DMS53 treated with DMSO at 0.1 percent for 48 hours (cell line): Measurements from ENCODE around the gene LCN12.
A peak's percentile ranks its signal among the peaks of the same experiment; 100 is the strongest.
"Not testable (repeated sequence)": the region's sequence is repeated elsewhere in the genome, so short reads cannot be mapped to it uniquely, and the experiment has no call there.

ENCODE experiments used
- DNase-seq: peaks from one replicate; lab custom pipeline; 2025; ENCODE audit not compliant: unreplicated experiment; lab: John Stamatoyannopoulos, UW

LCN12 gene

DNA sequence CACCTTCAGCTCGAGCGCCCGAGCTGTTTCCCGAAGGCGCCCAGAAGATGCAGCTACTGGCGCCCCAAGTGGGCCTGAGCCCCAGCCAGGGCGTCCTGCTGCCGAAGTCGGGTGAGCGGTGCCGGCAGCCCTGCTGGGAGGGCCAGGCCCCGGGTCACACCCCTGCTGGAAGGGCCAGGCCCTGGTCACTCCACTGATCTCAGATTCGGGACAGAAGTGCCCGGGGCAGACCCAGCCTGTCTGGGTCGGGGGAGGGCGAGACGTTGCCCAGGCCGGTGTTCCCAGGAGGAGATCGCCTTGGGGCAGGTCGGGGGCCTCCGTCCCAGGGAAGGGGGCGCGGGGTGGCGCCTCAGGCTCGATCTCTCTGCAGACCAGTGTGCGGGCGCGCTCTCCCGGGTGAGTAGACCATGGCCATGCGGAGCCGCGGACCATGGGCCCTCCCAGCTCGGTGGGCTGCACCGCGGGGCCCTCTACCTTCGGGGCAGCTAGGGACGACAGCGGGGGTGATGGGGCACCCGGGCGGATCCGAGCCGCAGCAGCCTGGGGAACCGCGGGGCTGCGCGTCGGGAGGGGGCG lies 33.0 kb downstream of the LCN12 start:
- no peak for DNase-seq

DNA sequence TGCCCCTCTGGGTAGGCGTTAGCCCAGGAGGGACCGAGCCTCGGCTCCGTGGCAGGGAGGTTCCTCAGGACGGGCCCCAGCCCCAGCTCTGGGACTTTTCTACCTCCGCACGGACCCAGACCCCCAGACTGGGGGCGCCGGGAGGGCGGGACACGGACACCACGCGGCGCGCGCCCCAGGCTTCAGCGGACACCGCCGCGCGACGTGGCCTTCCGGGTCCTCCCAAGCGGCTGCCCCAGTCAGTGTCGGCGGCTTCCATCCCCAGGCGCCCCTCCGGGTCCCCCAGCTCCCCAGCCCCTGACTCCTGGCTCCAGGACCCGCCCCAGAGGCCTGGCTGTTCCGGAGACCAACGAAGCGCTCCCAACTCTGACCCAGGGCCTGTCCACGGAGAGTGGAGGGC lies 33.8 kb downstream of the LCN12 start:
- DNase-seq: no peak

DNA sequence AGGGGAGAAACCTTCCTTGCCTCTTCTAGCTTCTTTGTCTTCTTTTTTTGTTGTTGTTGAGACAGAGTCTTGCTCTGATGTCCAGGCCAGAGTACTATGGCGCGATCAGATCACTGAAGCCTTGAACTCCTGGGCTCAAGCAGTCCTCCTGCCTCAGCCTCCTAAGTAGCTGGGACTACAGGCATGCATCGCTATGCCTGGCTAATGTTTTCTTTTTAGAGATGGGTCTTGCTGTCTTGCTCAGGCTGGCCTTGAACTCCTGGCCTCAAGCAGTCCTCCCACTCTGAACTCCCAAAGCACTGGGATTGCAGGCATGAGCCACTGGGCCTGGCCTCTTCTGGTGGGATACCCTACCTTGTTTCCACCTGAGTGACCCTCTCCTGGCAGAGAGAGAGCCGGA lies 36.8 kb downstream of the LCN12 start:
- no peak for DNase-seq

DNA sequence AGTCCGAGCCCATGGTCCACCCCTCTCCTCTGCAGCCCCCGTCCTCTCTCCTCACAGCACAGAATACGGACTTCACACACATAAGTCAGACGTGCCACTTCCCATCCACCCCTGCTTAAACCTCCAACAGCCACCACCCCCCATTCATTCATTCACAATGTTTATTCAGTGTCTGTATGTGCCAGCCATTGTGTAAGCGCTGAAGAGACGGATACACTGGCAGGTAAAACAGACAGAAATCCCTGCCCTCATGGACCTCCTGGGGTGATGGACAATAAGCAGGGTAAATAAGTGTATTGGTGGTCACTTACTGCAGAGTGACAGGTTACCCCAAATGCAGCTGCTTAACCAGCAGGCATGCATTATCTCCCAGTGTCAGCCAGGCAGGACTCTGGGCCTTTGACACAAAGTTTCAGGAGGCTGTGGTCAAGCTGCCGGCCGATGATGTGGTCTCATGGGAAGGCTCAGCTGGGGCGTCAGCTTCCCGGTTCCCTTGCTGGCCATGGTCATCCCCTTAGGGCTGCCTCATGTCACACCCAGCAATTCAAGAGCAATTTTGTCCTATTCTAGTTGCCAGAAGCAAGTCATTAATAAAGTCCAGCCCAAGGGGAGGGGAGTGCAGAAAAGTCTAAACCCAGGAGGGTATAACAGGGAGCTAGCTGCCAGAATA lies 38.3 kb downstream of the LCN12 start:
- DNase-seq: no peak

DNA sequence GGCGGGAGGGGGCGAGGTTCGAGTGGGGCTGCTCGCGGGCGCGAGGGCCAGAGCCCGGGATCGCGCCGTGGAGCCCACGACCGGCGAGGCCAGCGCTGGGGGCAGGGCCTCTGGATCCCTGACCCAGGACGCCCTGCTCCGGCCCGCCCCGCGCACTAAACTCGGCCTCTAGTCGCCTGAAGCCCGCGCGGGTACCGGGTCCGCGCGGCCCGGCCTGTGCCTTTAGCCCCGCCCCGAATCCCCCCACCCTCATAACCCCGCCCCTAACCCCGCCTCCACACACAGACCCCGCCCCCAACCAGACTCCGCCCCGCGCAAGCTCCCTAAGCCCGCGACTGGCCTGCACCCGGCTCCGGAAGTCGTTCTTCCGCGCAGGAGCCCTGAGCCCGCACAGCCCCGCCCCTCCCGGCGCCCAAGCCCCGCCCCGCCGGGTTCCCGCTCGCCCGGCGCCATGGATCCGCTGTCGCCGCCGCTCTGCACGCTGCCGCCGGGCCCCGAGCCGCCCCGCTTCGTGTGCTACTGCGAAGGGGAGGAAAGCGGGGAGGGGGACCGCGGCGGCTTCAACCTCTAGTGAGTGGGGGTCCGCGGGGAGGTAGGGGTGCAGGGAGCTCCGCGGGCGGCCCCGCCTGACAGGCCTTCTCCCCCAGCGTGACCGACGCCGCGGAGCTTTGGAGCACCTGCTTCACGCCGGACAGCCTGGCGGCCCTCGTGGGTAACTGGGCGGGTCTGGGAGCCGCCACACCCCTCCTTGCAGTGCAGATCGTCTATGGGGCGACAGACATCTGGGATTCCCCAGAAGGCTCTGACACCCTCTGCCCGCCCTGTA lies 40.1 kb downstream of the LCN12 start, which contains the start of gene PAXX:
PAXX (plus strand) TSS at position 430 of the 826 bp plus-strand sequence; CDS start at position 452, 22 bp downstream.
- DNase-seq: peak; percentile 76

DNA sequence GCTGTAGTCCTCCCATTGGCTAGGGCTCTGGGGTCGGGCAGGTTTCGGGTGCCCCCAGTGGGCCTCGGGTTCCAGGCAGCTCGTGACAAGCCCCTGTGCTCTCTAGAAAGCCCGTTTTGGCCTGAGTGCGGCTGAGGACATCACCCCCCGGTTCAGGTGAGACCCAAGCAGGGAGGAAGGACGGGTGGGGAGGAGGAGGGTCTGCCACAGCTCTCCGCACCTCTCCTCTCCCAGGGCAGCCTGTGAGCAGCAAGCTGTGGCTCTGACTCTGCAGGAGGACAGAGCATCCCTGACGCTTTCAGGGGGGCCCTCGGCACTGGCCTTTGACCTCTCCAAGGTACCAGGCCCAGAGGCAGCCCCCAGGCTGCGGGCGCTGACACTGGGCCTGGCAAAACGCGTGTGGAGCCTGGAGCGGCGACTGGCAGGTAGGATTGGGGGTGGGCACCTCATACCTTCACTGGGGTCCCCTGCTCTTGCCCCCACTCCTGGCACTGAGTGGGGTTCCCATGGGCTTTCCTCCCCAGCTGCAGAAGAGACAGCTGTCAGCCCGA lies 40.8 kb downstream of the LCN12 start:
- DNase-seq: no peak

DNA sequence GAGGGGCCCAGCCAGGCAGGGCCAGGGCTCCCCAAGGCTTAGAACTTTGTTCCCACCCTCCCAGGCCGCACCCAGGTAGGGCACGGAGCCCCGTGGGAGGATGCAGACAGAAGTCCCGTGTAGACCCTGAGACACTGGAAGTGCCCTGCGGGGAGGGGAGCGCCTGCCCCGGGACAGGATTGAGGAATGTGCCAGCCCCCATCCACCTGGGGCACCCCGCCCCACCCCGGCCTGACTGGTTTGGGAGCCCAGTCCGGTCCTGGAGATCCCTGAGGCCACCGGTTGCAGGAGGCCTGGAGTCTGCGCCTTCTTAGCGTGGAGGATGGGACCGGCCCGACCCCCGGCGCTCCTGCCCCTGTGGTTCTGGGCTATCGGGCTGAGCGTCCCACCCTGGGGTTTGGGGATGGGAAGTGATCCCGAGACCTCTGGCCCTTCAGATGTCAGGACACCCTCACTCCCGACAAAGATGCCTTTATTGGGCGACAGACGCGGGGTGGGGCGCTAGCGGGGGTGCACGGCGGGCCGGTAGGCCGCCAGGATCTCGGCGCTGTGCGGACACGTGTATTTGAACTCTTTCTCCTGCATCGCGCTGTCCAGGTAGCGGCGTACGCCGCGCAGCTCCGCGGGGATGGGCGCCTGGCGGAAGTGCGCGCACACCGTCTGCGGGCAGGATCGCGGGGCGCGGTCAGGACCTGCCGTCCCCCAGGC lies 42.3 kb downstream of the LCN12 start:
- DNase-seq: no peak

DNA sequence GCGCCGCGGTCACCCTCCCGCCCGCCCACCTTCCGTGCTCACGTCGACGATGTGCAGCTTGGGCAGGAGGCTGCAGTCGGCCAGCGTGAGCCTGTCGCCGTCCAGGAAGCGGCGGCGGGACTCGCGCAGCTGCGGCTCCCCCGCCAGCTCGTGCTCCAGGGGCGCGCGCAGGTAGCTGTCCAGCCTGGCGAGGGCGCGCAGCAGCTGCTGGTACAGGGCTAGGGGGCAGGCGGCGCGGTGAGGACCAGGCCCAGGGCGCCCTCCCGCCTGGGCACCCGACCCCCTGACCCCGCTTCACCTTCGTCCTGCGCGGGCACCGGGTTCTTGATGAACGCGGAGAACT lies 42.8 kb downstream of the LCN12 start:
- peak; percentile 41 for DNase-seq

DNA sequence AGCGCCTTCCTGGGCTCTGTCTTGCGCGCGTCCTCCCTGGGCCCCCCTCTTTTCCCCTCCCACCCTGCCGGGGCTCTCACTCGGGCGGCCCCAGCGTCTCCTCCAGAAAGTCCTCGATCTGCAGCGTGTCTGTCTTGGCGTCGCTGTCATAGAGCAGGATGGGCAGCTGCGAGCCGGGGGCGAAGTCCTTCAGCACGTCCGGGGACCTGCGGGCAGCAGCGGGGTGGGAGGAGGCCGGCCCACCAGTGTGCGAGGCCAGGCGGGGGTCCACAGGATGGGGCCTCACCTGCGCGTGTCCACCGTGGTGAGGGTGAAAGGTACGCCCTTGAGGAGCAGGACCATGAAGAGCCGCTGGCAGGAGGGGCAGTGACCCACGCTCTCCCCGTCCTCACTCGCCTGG lies 43.3 kb downstream of the LCN12 start:
- DNase-seq: peak; percentile 43

DNA sequence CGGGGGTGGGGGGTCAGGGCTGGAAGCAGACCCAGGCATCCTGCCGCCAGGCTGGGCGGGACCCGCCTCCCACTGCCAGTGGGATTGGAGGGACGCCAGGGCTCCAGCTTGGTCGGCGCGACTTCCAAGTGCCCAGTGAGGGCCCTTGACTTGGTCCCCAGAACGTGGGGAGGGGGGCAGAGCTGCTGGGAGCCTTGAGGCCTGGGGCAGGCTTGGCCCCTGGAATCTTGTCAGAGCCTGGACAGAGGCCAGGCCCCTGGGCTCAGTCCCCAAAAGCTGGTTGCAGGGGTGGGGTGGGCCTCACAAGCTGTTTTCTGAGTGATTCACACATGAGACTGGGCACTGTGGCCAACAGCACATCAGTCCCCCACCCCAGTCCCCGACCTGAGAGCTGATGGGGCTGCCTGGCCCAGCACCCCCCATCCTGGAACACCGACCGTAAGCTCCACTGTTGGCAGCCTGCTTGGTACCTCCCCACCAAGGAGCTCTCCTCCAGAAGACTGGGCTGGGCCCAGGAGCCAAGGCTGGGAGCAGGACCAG lies 43.8 kb downstream of the LCN12 start:
- DNase-seq: no peak

DNA sequence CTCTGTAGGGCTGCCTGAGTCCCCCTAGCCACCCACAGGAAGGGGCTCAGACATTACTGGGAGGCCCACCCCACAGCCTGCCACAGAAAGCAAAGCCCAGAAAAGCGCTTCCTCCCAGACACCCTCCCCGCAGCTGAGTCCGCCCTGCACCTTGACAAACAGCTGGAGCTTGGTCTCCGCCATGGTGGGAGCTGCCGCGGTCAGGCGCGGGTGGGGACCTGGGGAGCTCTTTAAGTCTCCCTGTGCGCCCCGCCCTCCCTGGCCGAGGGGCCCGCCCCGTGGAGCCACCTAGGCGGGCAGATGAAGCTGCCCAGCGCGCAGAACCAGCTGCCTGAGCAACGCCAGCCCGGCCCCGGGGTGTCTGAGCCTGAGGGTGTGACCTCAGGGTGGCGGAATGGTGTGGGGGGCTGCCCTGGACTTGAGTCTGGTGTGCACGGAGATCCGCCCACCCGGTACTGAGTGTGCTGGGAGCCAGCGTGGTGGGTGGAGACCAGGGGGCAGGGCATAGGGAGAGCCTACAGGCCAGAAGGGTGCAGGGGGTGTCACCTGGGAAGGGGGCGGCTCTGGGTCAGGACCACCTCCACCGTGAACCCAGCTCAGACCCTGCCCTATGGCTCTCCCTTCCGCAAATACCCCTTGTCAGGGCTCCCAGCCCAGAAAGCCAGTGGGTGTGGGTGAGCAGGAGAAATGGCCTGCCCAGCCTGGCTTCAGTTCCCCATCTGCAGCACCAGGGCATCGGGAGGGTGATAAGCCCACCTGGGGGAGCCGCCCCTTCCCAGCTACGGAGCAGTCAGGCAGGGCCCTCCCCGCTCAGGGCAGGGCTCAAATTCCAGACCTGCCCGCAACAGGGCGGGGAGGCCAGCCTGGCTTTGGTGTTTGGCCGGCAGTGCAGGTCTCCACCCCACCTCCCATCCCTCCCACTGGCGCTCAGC lies 44.6 kb downstream of the LCN12 start, which contains the start of gene CLIC3:
CLIC3 (minus strand) TSS at position 208 of the 932 bp plus-strand sequence; CDS start at position 183, 25 bp downstream.
- DNase-seq: no peak

DNA sequence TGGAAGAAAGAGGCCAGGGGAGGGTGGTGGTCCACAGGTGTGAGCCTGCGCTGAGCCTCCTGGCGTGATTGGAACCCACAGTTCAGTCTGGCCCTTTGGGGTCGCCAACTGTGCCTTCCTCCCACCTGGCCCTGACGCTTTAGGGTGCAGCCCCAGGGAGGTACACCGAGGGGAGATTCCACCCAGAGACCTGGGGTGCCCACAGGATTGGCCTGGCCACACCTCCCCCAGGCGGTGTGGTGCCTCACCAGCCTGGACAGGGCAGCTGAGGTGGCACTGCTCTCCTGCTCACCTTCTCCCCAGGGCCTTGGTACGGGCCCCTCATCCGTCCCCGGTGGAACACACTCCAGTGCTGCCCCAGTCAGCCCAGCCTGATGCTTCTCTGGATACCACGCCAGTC lies 45.3 kb downstream of the LCN12 start:
- no peak for DNase-seq

DNA sequence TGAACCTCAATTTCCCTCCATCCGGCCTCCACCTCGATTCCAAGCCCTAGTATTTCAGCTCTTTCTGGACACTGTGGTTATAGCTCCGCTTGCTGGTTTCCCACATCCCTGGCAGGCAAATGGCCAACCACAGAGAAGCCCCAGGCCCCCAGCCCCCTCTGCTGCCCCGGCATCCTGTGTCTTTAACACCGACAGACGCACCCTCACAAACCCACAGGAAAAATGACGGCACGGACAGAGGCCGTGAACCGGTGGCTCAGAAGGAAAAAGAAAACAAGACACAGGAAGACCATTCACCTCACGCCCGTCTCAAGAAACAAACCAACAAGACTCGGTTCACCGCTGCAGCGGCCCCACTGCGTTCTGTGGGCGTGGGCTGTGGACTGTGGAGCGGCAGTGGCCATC lies 45.8 kb downstream of the LCN12 start:
- no peak for DNase-seq

DNA sequence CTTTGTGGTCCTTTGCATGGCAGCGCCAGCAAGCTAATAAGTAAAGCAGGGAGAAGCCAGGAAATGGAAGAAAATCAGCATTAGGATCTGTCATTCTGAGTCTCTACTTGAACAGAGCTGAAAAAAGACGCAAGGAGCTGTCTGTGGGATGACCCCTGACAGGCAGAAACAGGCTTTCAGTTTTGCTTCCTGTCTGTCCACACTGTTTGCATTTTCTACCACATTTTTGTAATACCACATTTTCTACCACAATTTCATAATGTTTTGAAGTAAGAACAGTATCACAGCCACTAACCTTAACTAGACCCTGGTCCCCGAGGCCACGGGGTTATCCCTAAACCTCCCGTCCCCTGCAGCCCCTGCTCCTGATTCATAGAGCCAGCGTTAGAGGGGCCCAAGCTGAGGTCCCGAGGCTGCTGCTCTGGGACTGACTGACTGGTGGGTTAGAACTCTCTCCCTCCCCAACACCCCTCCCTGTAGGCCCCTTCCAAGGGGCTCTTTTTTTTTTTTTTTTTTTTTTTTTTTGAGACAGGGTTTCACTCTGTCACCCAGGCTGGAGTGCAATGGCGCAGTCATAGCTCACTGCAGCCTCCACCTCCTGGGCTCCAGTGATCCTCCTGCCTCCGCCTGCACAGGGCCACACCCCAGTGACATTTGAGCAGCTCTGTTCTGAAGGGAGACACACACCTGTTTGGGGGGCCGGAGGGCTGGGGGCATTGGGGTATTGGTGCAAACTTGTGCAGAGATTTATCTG lies 48.3 kb downstream of the LCN12 start:
- DNase-seq: no peak

DNA sequence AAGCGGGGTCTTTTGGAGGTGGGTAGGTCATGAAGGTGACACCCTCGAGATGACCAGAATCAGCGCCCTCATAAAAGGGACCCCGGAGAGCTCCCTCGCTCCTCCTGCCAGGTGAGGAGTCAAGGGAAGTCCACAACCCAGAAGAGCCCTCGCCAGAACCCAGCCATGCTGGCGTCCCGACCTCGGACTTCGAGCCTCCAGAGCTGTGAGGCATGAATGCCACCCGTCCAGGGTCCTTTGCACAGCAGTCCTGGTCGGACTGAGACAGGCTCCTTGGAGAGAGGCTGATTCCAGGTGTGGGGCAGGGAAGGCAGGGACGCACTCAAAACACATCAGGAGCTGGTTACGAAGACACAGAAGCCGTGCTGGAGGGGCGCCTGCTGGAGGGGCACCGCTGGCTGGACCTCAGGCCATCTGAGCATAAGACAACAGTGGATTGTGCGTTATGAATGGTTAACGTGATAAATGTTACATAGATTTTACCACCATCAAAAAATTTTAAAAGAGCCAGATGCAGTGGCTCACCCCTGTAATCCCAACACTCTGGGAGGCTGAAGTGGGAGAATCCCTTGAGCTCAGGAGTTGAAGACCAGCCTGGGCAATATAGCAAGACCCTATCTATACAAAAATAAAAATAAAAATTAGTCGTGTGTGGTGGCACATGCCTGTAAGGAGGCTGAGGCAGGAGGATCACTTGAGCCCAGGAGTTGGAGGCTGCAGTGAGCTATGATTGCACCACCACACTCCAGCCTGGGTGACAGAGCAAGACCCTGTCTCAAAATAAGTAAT lies 50.0 kb downstream of the LCN12 start:
- no peak for DNase-seq

DNA sequence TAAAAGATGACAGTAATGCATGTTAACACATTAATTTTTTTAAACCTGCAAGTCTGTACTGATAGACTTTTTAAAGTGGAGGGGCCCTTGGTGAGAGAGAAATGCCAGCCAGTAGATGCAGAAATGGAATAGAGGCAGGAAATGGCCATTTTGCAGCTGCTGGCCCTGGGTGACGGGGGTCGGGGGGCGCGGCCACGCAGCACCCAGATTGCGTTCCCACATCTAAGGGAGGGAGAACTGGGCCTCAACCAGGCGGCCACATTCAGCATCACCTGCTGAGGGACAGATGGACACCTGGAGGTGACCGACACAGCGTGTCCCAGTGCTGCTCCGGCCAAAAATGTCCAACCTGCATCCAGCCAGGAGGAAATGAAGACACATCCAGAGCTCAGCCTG lies 50.6 kb downstream of the LCN12 start:
- DNase-seq: no peak

DNA sequence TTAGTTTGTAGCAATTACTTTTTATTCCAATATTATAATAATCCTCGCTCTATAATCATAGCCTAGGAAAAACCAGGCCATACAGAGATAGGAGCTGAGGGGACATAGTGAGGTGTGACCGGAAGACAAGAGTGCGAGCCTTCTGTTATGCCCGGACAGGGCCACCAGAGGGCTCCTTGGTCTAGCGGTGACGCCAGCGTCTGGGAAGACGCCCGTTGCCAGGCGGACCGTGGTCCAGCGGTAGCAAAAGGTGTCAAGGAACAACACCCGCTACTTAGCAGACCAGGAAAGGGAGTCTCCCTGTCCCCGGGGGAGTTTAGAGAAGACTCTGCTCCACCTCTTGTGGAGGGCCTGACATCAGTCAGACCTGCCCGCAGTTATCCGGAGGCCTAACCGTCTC lies 52.2 kb downstream of the LCN12 start:
- not testable (repeated sequence) for DNase-seq
